GM18507 (cell line): ENCODE results near the gene LRP8.

ENCODE experiments used
- DNase-seq: peaks from one replicate; pipeline ENCODE4 v3.0.0; 2011; ENCODE audit warnings: low read depth; ENCODE audit not compliant: insufficient read length; ENCODE audit errors: extremely low spot score
- FAIRE-seq: peaks from 2 replicates; lab custom pipeline; 2011; peaks lifted over from hg19 to GRCh38; lab: Jason Lieb, UNC

LRP8 gene

DNA sequence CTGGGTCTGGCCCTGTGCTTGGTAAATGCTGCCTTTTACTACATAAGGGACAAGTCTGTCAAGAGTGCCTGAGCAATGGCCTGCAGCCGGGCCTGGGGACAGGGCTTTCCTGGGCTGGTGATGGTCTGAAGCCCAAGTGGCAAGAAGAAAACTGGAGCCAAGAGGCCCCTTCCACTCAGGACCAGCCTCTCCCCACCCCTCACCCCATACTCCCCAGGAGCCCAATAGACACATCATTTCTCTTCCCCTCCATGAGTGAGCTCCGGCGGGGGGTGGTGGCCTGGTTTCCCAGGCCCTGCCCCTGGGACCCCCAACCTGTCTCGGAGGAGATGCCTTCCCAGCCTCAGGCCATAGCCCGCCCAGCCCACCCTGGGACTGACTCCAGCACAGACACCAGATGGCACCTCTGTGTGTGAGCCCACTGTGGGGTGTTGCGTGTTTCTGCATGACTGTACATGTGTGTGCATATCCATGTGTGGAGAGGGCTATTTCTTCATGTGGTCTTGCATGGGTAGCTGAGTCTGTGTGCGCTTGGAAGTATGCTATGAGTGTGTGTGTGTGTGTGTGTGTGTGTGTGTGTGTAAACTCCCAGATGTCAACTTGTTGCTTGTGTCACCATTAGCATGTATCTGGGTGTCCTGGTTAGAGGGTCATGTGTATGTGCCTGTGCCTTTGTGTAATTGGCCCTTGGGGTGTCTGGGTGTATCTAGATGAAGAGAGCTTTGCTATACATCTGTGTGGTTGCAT, 14.3 kb upstream of the LRP8 start:
- no peak for FAIRE-seq
- no peak for DNase-seq

DNA sequence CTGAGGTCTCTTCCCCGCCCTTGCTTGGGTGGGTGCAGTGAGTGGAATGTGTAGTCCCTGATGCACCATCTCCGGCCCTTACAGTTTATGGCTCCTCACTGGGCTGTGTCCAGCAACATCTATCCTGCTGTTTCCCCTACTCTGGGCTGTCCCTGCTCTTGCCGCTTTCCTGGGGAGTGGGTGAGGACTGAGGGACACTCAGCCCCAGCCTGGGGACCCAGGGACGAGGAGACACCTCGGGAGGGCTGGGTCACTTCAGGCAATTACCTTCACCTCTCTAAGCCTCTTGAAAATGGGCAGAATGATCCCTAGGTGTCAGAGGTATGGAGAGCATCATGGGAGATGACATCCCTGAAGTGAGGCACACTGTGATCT, 13.6 kb upstream of the LRP8 start:
- DNase-seq (no peak), FAIRE-seq (no peak)

DNA sequence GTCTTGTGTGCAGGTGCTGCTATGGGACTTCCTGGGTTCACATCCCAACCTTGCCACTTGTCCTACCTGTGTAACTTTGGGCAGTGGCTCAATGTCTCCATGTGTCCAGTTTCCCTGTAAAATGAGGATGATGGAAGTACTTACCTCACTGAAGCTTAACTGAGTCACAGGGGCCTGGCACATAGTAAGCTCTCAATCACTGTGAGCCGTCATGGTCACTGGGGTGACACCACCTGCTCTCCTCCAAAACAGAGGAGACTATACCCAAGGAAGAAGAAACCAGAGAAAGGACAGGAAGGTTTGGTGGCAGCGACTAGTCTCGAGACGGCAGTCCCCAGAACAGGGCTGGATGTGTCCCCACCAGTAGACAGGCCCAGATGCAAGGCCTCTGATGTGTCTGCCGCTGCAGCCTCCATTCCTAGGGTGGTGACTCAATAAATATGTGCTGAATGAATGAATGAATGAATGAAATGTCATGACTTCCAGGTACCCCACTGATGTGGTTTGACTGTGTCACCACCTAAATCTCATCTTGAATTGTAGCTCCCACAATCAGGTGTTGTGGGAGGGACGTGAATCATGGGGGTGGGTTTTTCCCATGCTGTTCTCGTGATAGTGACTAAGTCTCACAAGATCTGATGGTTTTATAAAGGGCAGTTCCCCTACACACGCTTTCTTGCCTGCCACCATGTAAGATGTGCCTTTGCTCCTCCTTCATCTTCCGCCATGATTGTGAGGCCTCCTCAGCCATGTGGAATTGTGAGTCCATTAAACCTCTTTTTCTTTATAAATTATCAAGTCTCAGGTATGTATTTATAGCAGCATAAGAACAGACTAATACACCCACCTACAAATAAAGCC, 13.0 kb upstream of the LRP8 start:
- no peak for FAIRE-seq

DNA sequence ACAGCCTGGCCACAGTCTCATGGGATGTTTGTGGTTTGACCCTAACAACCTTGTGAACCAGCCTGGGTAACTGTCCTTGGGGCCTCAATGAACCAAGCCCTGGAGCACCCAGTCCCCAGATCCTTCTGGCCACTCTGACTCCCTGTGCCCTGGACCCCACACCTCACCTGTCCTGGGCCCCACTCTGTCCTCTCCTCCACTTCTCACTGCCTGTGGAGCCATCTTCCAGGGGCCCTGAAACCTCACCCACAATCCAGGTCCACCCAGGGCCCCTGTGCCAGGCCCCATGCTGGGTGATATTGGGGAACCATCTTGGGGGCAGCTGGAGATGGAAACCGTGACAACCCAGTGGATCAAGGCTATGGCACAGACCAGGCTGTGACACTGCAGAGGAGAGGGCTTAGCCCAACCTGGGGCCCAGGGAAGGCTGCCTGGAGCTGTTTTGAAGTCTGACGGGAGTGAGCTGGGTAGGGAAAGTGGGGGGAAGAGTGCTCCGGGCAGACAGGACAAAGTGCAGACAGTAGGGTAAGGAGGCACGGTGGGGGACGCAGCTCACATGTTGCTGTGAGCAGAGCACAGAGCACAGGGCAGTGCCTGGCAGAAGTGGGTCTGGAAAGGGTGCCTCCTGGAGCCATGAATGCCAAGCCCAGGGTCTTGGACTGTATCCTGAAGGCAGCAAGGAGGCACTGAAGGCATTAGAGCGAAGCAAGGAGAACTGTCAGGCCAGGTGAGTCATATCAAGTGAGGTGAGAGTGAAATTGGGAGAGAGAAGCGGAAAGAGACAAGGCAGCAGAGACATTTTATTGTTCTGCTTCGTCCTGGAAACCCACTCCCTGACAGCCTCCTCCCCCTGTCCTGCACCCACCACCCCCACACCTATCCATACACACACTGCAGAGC, 12.1 kb upstream of the LRP8 start:
- FAIRE-seq (no peak), DNase-seq (no peak)

More for the DNA sequence above, 13.0 kb upstream of the LRP8 start:
- DNase-seq: no peak

DNA sequence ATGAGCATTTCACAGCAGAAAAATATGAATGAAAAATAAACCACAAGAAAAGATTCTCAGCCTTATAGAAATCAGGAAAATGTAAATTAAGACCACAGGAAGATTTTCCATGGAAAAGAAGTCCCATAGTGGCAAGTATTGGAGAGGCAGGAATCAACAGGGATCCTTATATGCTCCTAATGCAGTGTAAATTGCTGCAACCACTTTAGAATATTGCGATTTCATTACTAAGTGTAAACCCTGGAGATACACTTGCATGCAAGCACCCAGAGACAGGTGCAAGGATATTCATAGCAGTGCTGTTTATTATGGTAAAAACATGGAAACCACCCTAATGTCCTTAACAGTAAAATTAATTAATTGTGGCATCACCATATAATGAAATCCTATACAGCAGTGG, 10.6 kb upstream of the LRP8 start:
- DNase-seq: no peak
- no peak for FAIRE-seq

DNA sequence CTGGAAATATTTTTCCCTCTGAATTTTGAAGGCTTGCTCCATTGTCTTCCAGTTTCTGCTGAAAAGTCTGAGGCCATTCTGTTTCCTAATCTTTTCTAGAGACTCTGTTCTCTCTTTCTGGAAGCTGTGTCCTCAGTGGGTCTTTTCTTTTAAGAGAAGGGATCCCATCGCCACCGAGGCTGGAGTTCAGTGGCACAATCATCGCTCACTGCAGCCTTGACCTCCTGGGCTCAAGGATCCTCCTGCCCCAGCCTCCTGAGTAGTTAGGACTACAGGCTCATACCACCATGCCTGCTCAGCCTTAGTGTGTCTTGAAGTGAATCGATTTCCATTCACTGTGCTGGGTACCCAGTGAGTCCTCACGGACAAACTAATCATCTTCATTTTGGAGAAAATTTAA, 9.6 kb upstream of the LRP8 start:
- DNase-seq: no peak
- no peak for FAIRE-seq

DNA sequence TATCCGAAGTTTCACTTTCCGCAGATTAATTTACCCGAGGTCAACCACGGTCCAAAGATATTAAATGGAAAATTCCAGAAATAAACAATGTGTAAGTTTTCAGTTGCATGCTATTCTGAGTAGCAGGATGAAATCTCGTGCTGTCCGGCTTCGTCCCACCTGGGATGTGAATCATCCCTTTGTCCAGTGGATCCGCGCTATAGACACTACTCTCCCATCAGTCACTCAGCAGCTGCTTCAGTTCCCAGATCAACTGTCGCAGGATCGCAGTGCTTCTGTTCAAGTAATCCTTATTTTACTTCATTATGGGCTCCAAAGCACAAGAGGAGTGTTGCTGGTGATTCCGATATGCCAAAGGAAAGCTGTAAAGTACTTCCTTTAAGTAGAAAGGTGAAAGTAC, 8.3 kb upstream of the LRP8 start:
- no peak for DNase-seq
- no peak for FAIRE-seq

DNA sequence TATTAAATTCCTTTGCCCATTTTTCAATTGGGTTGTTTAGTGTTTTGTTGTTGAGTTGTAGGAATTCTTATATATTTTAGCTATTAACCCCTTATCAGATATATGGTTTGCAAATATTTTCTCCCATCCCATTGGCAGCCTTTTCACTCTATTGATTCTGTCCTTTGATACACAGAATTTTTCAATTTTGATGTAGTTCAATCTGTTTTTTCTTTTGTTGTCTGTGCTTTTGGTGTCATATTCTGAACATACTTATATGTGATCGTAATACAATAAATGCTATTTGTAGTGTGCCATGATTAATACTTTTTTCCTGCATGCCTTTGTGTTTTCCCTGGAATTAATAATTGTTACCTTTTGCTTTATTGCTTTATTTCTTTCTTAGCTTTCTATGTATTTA, 7.8 kb upstream of the LRP8 start:
- FAIRE-seq (no peak), DNase-seq (no peak)

DNA sequence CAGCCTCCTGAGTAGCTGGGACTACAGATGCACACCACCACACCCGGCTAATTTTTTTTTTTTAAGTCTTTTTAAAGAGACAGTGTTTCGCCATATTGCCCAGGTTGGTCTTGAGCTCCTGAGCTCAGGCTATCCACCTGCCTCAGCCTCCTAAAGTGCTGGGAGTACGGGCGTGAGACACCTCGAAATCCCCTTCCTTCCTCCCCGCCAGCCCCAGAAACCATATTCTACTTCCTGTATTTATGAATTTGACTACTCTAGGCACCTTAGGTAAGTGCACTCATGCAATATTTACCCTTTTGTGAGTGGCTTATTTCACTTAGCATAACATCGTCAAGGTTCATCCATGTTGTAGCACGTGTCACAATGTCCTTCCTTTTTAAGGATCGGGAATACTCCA, 6.9 kb upstream of the LRP8 start:
- DNase-seq (no peak), FAIRE-seq (no peak)

DNA sequence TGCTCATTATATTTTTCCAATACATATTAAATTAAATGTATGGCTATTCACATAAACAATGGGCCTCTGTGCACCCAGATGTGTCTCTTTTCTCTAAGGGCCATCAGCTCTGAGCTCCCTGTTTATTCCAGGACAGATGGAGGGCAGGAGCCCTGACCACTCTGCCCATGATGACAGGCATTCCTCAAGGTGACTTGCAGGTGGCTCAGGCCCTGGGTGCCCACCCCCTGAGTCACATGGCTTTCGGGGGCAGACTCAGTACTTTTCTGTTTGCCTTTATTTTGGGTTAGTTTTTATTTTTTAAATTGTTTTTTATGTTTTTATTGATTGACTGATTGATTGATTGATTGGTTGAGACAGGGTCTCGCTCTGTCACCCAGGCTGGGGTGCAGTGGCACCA, 6.4 kb upstream of the LRP8 start:
- FAIRE-seq (no peak), DNase-seq (no peak)

DNA sequence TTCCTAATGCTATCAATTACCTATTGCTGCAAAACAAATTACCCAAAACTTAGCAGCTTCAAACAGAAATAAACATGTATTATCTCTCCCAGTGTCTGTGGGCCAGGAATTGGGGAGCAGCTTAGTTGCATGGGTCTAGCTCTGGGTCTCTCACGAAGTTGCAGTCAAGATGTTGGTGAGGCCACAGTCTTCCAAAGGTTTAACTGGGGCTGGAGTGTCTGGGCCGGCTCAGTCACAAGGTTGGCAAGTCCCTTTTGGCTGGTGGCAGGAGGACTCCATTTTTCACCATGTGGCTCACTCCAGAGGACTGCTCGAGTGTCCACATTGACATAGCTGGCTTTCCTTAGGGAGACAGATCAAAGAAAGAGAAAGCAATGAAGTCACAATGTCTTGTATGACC, 5.0 kb upstream of the LRP8 start:
- DNase-seq (no peak), FAIRE-seq (no peak)

DNA sequence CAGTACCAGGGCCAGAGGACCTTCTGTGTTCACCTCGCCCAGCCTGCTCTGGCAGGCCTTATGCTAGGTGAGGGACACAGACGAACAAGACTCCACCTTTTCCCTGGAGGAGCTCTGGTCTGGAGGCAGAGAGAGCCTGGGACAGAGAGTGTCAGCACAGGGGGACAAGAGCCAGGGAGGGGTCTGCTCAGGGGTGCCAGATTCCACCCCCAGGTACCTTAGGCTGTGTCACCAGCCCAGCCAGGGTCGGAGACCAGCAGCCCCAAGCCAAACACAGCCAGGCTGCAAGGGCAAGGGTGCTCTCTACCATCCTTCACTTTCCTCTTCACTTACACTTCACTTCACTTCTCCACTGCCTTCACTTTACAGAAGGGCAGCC, 4.3 kb upstream of the LRP8 start:
- DNase-seq (no peak), FAIRE-seq (no peak)

DNA sequence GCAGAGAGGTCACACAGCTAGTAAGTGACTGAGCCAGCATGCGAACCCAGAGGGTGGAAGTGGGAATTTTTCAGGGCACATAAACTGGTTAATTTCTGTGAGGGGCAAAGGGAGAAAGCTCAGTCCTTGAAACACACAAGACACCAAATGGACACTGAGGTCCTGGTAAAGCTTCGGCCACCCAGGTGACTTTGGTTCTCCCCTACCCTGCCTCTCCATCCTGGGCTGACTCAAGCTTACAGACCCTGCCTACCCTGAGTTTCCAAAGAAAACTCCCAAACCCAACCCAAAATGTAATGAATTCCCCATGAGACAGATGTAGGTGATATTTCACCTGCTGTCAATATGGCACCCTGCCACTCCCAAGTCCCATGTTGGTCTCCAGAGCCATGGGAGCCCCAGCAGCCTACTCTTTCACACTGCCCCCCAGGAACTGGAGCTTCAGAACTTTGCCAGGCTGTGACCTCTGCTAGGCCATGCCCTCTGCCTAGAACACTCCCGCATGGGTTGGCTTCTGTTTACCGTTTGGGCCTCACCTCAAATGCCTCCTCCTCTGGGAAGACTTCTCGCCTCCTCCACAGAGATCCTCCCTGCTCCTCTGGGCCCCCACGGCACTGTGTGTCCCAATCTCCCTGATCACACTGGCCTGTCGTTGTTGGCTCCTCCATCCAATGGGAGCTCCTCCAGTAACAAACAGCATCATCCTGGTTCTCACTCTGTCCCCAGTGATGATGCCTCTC, 3.7 kb upstream of the LRP8 start:
- FAIRE-seq: no peak

DNA sequence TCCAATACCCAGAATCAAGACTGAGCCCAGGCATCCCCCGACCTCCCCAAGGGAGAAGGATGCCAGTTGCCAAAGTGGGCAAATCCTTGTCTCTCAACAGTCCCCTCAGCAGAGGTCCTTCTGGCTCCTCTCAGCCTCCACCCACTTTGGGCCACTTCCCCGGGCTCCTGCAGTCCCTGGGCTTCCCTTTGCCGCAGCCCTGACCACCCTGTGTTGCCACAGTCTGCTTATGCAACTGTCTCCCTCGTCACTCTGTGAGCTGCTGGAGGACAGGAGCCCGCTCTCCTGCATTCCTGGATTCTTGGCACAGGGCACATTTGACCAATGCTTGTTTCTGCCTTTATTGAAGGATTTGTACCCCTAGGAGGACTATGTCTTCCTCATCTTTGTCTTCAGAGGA, 2.9 kb upstream of the LRP8 start:
- no peak for FAIRE-seq

More for the DNA sequence above, 3.7 kb upstream of the LRP8 start:
- DNase-seq: no peak

DNA sequence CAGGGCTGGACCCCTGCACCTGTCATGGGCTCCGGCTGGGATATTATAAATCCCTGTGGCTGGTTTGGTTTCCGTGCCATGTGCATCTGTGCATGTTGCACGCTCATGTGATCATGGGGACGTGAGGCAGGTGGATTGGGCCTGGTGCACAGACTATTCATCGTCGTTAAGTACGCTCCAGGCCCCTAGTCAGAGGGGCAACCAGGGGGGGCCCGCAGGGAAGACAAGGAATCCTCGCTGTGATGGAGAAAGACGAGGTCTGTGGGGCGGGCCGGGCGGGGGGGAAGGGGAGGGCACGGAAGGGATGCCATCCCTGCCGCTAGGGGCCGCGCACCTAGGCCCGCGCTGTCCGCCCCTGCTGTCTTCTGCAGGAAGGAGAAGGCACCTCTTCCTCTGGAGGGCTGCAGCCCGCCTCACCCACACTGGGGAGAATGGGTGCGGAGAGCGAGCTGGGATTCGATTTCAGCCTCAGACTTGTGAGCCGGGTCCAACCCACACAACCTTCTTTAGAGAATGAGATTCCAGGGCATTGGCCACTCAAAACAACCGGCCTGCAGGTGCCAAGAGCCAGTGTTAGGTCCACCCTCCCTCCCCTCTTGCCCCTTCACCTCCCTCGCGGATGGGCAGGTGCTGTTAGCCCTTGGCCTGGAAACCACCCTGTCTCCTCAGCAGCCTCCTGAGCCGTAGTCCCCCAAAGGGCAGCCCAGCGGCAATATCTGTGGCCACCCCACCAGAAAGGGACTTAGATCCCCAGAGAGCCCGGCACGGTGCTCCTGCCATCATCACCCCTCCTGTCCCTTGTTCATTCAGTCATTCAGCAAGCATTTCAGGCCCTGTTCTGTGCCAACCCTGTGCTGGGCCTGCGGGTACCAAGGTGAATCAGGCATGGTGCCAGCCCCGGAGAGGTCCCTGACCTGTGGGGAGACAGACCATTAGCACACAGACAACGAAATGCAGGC, 950 bp upstream of the LRP8 start:
- no peak for FAIRE-seq
- DNase-seq: no peak

More for the DNA sequence above, 2.9 kb upstream of the LRP8 start:
- DNase-seq: no peak

DNA sequence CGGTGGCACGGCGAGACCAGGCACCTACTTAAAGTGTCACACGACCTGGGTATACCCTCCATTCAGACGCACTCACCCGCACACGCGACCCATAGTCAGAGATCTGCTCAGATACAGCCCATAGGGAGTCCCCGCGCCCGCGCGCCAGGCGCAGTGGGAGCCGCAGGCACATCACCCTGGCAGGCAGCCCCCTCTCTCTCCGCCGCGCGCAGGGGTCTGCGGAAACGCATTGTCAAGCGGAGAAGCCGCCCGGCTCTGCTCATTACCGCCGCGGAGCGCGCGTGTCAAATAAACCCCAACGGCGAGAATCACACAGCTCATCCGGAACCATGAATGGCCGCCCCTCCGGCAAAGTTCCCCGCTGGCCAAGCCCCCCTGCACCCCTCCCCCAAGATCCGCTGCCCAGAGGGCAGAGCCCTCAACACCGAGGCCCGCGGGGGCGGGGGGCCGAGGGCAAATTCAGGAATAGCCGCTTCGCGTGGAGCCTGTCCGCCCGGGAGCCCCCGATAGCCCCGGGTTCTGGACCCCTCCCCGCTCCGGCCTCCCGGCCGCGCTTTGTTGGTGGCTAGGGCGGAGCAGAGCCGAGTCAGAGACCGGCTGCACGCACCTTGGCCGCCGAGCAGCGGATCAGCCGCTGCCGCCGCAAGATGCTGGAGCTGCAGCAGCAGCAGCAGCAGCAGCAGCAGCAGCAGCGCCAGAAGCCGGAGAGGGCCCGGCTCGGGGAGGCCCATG, 522 bp downstream of the LRP8 start:
- FAIRE-seq (no peak), DNase-seq (no peak)

DNA sequence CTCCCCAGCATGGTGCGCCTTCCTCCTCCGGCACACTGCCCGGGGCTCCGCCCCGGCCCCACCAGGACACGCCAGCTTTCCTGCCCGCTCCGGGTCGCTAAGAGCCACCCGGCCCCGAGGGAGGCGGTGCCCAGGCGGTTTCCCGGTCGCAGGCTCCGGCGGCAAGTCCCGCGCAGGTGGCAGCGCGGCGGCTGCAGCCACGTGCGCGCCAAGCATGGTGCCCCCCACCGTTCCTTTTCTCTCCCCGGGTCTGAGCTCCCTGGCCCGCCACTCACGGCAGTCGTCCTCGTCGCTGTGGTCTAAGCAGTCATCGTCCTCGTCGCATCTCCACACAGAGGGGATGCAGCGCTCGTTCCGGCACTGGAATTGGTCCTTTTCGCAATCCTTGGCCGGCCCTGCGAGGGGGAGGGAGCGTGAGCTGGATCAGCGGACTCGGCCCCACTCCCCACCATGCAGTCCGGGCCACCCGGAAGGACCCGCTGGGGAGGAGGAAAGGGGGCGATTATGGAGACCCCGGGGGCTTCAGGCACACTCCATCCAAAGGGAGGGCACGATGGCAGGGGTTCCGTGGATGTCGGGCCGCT, 1.2 kb downstream of the LRP8 start:
- DNase-seq (no peak), FAIRE-seq (no peak)
